Panc1 (cell line): ENCODE results near the gene LRBA.

Experiments used
- CTCF ChIP-seq: fragments of 450-650 bp; IDR thresholded peaks from 2 replicates; pipeline ENCODE4 v1.5.1; 2017; ENCODE audit warnings: mild to moderate bottlenecking
- POLR2AphosphoS5 ChIP-seq: IDR thresholded peaks from 2 replicates; pipeline ENCODE4 v1.6.1; 2012; ENCODE audit warnings: mild to moderate bottlenecking, low read depth, low read length, moderate library complexity
- REST ChIP-seq, 2 experiments: IDR thresholded peaks; 2 replicates each; pipeline ENCODE4 v1.6.1; 2011 to 2012; ENCODE audit warnings: low read depth in 2 of 2, control low read depth in 1 of 2, low read length in 1 of 2, mild to moderate bottlenecking in 1 of 2, moderate library complexity in 1 of 2; ENCODE audit not compliant: insufficient read depth in 1 of 2
- SIN3A ChIP-seq: IDR thresholded peaks from 2 replicates; pipeline ENCODE4 v1.6.1; 2012; ENCODE audit warnings: low read depth, mild to moderate bottlenecking, low read length, moderate library complexity, borderline replicate concordance; ENCODE audit not compliant: insufficient read depth
- TCF7L2 ChIP-seq: IDR thresholded peaks from 2 replicates; pipeline ENCODE4 v1.6.1; 2011; ENCODE audit warnings: mild to moderate bottlenecking, low read depth, low read length, inconsistent platforms

- no peak for TF ChIP-seq REST (IDR thresholded peaks at IDR 0.05; ENCODE audit: insufficient read depth in 1 of 2, low read depth in 2 of 2, low read length in 1 of 2)
- no peak for TF ChIP-seq POLR2AphosphoS5
- no peak for TF ChIP-seq CTCF
- no peak for TF ChIP-seq TCF7L2
- TF ChIP-seq SIN3A = no peak
Measured at GRCh38 chr4:150816491-150816890, 198.6 kb downstream of the LRBA start.
